ES-I3 (cell line): Measurements from ENCODE around the gene TMEM192.
A peak's percentile ranks its signal among the peaks of the same experiment; 100 is the strongest.
"Not testable (repeated sequence)": the region's sequence is repeated elsewhere in the genome, so short reads cannot be mapped to it uniquely, and the experiment has no call there.

ENCODE experiments used
- H3K36me3 ChIP-seq: 2 replicates; pipeline ENCODE4 v1.6.1; 2013; ENCODE audit warnings: mild to moderate bottlenecking, low read length, control low read depth, moderate library complexity; ENCODE audit not compliant: insufficient read depth
- H3K4me1 ChIP-seq: 2 replicates; pipeline ENCODE4 v1.6.1; 2013; ENCODE audit warnings: mild to moderate bottlenecking, control low read depth, low read length; ENCODE audit not compliant: insufficient read depth
- H3K9ac ChIP-seq: 2 replicates; pipeline ENCODE4 v1.6.1; 2013; ENCODE audit warnings: low read depth, mild to moderate bottlenecking, low read length, moderate library complexity
- H3K9me3 ChIP-seq: 2 replicates; pipeline ENCODE4 v1.6.1; 2013; ENCODE audit warnings: mild to moderate bottlenecking, low read length, moderate library complexity; ENCODE audit not compliant: control insufficient read depth, insufficient read depth

Gene TMEM192

GRCh38 chr4:165118256-165118909, 5.7 kb upstream of the TMEM192 start:
- Histone ChIP-seq H3K9ac (no peak overlapping the region), H3K4me1 (no peaks in the 10 kb centered on the region), H3K9me3 (no peaks in the 10 kb centered on the region), H3K36me3 (no peaks in the 10 kb centered on the region)

- Histone ChIP-seq H3K9me3 (no peaks in the 10 kb centered on the region), H3K4me1 (no peaks in the 10 kb centered on the region), H3K9ac (no peak overlapping the region), H3K36me3 (no peaks in the 10 kb centered on the region)
Measured at GRCh38 chr4:165115301-165115700, 2.6 kb upstream of the TMEM192 start.

- Histone ChIP-seq H3K36me3 (no peaks in the 10 kb centered on the region), H3K9me3 (no peaks in the 10 kb centered on the region), H3K9ac (peak overlapping the region; percentile 73), H3K4me1 (no peaks in the 10 kb centered on the region)
Measured at GRCh38 chr4:165111906-165112367, 723 bp downstream of the TMEM192 start.

GRCh38 chr4:165106518-165106917, 6.1 kb downstream of the TMEM192 start:
- no peaks in the 10 kb centered on the region for H3K9me3 ChIP-seq
- no peak overlapping the region for H3K9ac ChIP-seq
- H3K36me3 ChIP-seq: no peaks in the 10 kb centered on the region
- H3K4me1 ChIP-seq: no peaks in the 10 kb centered on the region

GRCh38 chr4:165101641-165102040, 11.0 kb downstream of the TMEM192 start:
- Histone ChIP-seq H3K4me1 (no peaks in the 10 kb centered on the region), H3K9me3 (no peaks in the 10 kb centered on the region), H3K36me3 (peaks cover 6% of the 10 kb centered on the region; the same call in 1 of the 2 replicates), H3K9ac (no peak overlapping the region)

- Histone ChIP-seq H3K36me3 (peaks cover 6% of the 10 kb centered on the region; the same call in 1 of the 2 replicates), H3K4me1 (no peaks in the 10 kb centered on the region), H3K9me3 (no peaks in the 10 kb centered on the region), H3K9ac (no peak overlapping the region)
Measured at GRCh38 chr4:165096776-165097175, 15.9 kb downstream of the TMEM192 start.

GRCh38 chr4:165095291-165095690, 17.4 kb downstream of the TMEM192 start:
- H3K36me3 ChIP-seq: peaks cover 6% of the 10 kb centered on the region; the same call in 1 of the 2 replicates
- H3K9ac ChIP-seq: no peak overlapping the region
- no peaks in the 10 kb centered on the region for H3K9me3 ChIP-seq
- no peaks in the 10 kb centered on the region for H3K4me1 ChIP-seq

GRCh38 chr4:165094873-165095272, 17.8 kb downstream of the TMEM192 start:
- Histone ChIP-seq H3K36me3 (peaks cover 6% of the 10 kb centered on the region; the same call in 1 of the 2 replicates), H3K4me1 (no peaks in the 10 kb centered on the region), H3K9ac (no peak overlapping the region), H3K9me3 (no peaks in the 10 kb centered on the region)

GRCh38 chr4:165092187-165092586, 20.5 kb downstream of the TMEM192 start:
- H3K36me3 ChIP-seq, H3K9ac ChIP-seq, H3K9me3 ChIP-seq, H3K4me1 ChIP-seq: not testable (repeated sequence)

GRCh38 chr4:165088366-165088765, 24.3 kb downstream of the TMEM192 start:
- Histone ChIP-seq H3K9ac (no peak overlapping the region), H3K4me1 (no peaks in the 10 kb centered on the region), H3K36me3 (peaks cover 5% of the 10 kb centered on the region), H3K9me3 (no peaks in the 10 kb centered on the region)

- H3K4me1 ChIP-seq: no peaks in the 10 kb centered on the region
- H3K9ac ChIP-seq: no peak overlapping the region
- no peaks in the 10 kb centered on the region for H3K9me3 ChIP-seq
- peaks cover 5% of the 10 kb centered on the region for H3K36me3 ChIP-seq
Measured at GRCh38 chr4:165085946-165086345, 26.7 kb downstream of the TMEM192 start.

GRCh38 chr4:165084787-165085186, 27.9 kb downstream of the TMEM192 start:
- H3K36me3 ChIP-seq, H3K9ac ChIP-seq, H3K4me1 ChIP-seq, H3K9me3 ChIP-seq: not testable (repeated sequence)

GRCh38 chr4:165079476-165079875, 33.2 kb downstream of the TMEM192 start:
- Histone ChIP-seq H3K4me1 (no peaks in the 10 kb centered on the region), H3K36me3 (no peaks in the 10 kb centered on the region; the same call in 1 of the 2 replicates), H3K9me3 (no peaks in the 10 kb centered on the region), H3K9ac (no peak overlapping the region)

GRCh38 chr4:165077034-165077578, 35.6 kb downstream of the TMEM192 start:
- Histone ChIP-seq H3K4me1 (no peaks in the 10 kb centered on the region), H3K36me3 (no peaks in the 10 kb centered on the region; the same call in 1 of the 2 replicates), H3K9ac (no peak overlapping the region), H3K9me3 (no peaks in the 10 kb centered on the region)

- H3K9ac ChIP-seq, H3K36me3 ChIP-seq, H3K4me1 ChIP-seq, H3K9me3 ChIP-seq: not testable (repeated sequence)
Measured at GRCh38 chr4:165073346-165073745, 39.3 kb downstream of the TMEM192 start.
